Heart left ventricle (tissue), 13 donors: ENCODE results near the gene NEK4.

Source experiments
- CTCF ChIP-seq, 12 donors: fragments of 200-600 bp; sonication (generic) in 4 of 12; IDR thresholded peaks; one replicate each; pipeline versions ENCODE4 v1.5.0 to v1.8.0; 2018 to 2022; ENCODE audit warnings: antibody characterized with exemption in 12 of 12, mild to moderate bottlenecking in 5 of 12
- POLR2A ChIP-seq, 2 donors: fragments of 450-650 bp; IDR thresholded peaks; one replicate each; pipeline ENCODE4 v1.6.1; 2017; ENCODE audit warnings: antibody characterized with exemption in 2 of 2, mild to moderate bottlenecking in 2 of 2, moderate library complexity in 2 of 2
- donor health status: ischemic (EF 13 %, LVEDD 7.1; RV severe dilation, severe dysfunction).
- donor health status: DM: no; HTN: yes; CAD: no.
- donor health status: DM: no; HTN: no; CAD: no.
- donor health status: ischemic (EF 25% LVEDD 6.9; RV normal size, moderate dysfunction).
- donor health status: ischemic (EF 25% LVEDD 5.7; RV mildly dilated, moderate dysfunction).
- donor health status: ischemic (EF 35%, LVEDD 5.7; RV mildly dilated, moderate dysfunction).
- donor health status: nonischemic (EF 11% LVEDD 7.7; RV severe dilation, severe dysfunction).
- donor health status: DM: yes; HTN: yes; CAD: no.
- donor health status: PGD.
- donor health status: ischemic (EF 29% LVEDD 5.4; RV normal size, mild dysfunction).
- donor health status: nonischemic (EF 23%, LVEDD 6.1; RV moderate dilation, normal function).

GRCh38 chr3:52769786-52770455 is 819 bp downstream of the NEK4 start:
- TF ChIP-seq CTCF (IDR thresholded peaks at IDR 0.05) (no peak), POLR2A (IDR thresholded peaks at IDR 0.05) (no peak)
